ENCODE measurements around the gene C20orf141.

C20orf141 gene

GRCh38 chr20:2846698-2847097 is 31.9 kb downstream of the C20orf141 start:
- no peak for DNase-seq (ENCODE audit: low read depth, low spot score)

GRCh38 chr20:2847802-2848201 is 33.0 kb downstream of the C20orf141 start:
- DNase-seq (ENCODE audit: low read depth, low spot score) = no peak

GRCh38 chr20:2849529-2849928 is 34.7 kb downstream of the C20orf141 start:
- DNase-seq (ENCODE audit: low read depth, low spot score) = no peak

GRCh38 chr20:2851086-2851485 is 36.3 kb downstream of the C20orf141 start:
- no peak for DNase-seq (ENCODE audit: low read depth, low spot score)

GRCh38 chr20:2858591-2858990 is 43.8 kb downstream of the C20orf141 start:
- DNase-seq (ENCODE audit: low read depth, low spot score) = no peak

GRCh38 chr20:2859330-2860121 is 44.7 kb downstream of the C20orf141 start:
- DNase-seq (ENCODE audit: low read depth, low spot score) = no peak

GRCh38 chr20:2864626-2865025 is 49.8 kb downstream of the C20orf141 start:
- DNase-seq (ENCODE audit: low read depth, low spot score) = no peak

GRCh38 chr20:2865101-2865500 is 50.3 kb downstream of the C20orf141 start:
- no peak for DNase-seq (ENCODE audit: low read depth, low spot score)

Measured in activated CD4-positive, CD25-positive, alpha-beta regulatory T cell treated with anti-CD3 and anti-CD28 coated beads, Interleukin-2, amount 50 U/mL, for 16 hours (primary cell).